Dermis blood vessel endothelial cell (primary cell): ENCODE results near the gene ANKRD55. TPM values are rescaled to one million over a fixed set of nuclear protein-coding genes. Genes with fewer than 3 reads are reported as not detected.
A peak's percentile ranks its signal among the peaks of the same experiment; 100 is the strongest.
"Not testable (repeated sequence)": the region's sequence is repeated elsewhere in the genome, so short reads cannot be mapped to it uniquely, and the experiment has no call there.

ENCODE experiments used
- DNase-seq: peaks from one replicate; pipeline ENCODE4 v3.0.0; 2010
- total RNA-seq: library from RNA; depleted of rRNA; stranded (reverse); fragments of >200 nt; gene quantifications from 2 replicates; pipeline ENCODE4 v1.2.3, GENCODE V29; 2014

The ANKRD55 gene
- total RNA-seq, 1 donor from 2014 or later: 1.2 TPM

- peak; percentile 51 for DNase-seq
Measured at GRCh38 chr5:56206126-56206910, 26.8 kb downstream of the ANKRD55 start.

DNA sequence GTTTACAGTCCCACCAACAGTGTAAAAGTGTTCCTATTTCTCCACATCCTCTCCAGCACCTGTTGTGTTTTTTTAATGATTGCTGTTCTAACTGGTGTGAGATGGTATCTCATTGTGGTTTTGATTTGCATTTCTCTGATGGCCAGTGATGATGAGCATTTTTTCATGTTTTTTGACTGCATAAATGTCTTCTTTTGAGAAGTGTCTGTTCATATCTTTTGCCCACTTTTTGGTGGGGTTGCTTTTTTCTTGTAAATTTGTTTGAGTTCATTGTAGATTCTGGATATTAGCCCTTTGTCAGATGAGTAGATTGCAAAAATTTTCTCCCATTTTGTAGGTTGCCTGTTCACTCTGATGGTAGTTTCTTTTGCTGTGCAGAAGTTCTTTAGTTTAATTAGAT lies 29.2 kb downstream of the ANKRD55 start:
- DNase-seq: not testable (repeated sequence)

DNA sequence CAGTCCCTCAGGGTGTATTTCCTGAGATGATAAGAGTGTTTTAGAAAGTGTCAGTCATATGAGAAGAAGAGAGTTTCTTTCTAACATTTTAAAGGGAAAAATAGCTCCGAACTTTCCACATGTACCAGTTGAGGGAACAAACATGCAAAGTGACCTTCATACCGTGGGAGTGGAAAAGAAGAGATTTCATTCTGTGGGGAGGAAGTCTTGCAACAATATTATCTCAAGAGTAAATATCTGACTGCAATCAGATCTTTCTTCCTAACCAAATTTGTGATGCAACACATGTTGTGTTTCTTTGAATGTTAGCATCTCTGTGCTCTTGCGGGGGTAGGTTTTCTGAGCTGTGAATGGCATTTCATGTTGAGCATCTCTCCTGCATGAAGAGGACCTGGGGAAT lies 30.6 kb downstream of the ANKRD55 start:
- no peak for DNase-seq

DNA sequence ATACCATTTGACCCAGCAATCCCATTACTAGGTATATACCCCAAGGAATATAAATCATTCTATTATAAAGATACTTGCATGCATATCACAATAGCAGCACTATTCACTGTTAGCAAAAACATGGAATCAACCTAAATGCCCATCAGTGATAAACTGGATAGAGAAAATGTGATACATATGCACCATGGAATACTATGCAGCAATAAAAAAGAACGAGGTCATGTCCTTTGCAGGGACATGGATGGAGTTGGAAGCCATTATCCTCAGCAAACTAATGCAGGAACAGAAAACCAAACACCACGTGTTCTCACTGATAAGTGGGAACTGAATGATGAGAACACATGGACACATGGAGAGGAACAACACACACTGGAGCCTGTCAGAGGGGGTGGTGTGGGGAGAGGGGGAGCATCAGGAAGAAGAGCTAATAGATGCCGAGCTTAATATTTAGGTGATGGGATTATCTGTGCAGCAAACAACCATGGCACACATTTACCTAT lies 31.3 kb downstream of the ANKRD55 start:
- DNase-seq: not testable (repeated sequence)

GRCh38 chr5:56200971-56201666 lies 32.0 kb downstream of the ANKRD55 start:
- peak; percentile 94 for DNase-seq

DNA sequence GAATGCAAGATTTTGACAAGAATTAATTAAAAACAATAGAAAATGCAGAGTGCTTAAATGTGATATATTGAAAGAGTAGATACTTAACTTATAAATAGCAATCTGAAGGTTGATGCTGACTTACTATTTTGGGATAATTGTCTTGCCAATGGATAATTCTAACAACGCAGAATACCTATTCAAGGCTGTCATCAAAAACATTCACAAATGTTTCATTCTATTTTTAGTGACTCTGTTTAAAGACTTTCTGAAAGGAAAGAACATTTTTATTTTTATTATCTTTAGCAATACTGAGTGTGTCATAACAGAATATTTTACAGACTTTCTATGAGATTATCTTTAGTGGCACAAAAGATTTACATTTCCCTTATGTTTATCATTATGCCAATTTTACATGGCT lies 38.1 kb downstream of the ANKRD55 start:
- DNase-seq: no peak

GRCh38 chr5:56192246-56192645 lies 40.9 kb downstream of the ANKRD55 start:
- no peak for DNase-seq

DNA sequence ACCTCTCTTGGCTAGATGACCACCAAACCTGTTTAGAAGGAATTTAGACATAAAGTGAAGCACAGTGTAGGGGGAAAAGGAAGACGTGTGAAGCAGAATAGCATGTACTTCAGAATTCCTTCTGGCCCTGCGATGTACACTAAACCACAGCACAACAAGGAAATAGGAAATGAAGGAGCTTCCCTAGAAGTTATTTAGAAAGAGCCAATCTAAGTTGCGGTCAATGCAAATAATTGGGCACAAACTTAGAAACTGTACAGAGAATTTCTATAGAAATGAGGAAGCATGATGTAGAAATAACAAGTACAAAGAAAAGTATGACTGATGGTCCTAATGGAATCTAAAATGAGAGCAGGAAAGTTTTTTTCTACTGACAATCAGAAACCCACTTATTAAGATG lies 41.5 kb downstream of the ANKRD55 start:
- DNase-seq: peak; percentile 52

DNA sequence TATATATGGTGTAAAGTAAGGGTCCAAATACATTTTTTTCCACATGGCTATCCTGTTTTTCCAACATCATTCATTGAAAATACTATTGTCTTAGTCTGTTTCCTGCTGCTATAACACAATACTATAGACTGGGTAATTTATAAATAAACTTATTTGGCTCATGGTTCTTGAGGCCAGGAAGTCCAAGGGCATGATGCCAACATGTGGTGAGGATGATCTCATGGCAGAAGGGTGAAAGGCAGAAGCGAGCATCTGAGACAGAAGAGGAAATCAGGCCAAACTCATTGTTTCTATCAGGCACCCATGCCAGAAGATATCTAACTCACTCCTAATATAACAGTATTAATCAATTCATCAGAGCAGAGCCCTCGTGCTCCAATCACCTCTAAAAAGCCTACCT lies 42.6 kb downstream of the ANKRD55 start:
- DNase-seq: peak; percentile 99

GRCh38 chr5:56185768-56186311 lies 47.3 kb downstream of the ANKRD55 start:
- DNase-seq: no peak

DNA sequence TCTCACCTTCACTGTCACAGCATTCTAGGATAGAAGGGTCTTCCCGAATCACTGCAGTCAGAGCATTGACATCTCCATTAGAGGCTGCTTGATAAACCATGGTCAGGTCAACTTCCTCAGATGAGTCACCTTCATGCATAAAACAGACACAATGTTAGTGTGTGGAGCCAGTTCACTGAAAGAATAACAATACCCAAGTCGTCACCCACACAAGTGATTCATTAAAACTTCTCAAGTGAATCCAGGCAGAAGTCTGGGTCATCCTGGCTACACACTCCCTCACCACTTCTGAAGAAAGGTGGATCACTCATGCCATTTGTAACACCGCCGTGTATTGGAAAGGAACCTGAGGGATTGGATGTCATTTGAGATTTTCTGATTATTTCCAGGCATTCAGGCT lies 49.6 kb downstream of the ANKRD55 start:
- DNase-seq: peak; percentile 97

DNA sequence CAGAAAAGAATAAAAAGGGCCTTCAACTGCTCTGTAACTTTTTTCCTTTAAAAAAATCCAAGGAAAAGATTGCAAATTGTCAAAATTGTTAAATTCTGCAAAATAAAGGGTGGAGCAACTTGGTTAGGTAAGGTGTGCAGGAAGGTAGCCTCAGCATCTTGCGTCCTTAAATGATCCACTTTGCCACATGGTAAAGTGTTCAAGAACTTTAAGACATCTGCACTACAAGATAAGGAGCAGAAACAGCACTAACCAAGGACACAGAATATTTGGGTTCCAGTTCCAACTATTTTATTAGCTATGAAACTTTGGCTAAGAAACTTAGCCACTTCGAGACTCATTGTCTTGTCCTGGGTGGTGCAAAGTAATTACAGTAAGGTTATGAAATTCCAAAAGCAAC lies 53.7 kb downstream of the ANKRD55 start:
- no peak for DNase-seq

DNA sequence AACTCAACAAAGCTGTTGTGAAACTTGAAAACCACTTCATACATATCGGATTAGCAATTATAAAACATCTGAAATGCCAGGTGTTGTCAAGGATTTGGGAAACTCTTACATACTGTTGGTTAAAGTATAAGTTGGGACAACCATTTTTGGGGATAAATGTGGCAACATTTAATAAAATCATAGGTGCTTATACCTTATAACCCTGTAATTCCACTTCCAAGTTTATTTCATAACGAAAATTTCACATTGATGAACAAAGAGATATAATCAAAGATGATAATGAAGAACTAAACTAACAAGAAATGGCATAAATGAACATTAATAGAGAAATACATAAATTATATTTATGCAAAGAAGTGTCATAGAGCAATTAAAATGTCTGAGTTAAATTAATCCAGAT lies 54.3 kb downstream of the ANKRD55 start:
- no peak for DNase-seq

DNA sequence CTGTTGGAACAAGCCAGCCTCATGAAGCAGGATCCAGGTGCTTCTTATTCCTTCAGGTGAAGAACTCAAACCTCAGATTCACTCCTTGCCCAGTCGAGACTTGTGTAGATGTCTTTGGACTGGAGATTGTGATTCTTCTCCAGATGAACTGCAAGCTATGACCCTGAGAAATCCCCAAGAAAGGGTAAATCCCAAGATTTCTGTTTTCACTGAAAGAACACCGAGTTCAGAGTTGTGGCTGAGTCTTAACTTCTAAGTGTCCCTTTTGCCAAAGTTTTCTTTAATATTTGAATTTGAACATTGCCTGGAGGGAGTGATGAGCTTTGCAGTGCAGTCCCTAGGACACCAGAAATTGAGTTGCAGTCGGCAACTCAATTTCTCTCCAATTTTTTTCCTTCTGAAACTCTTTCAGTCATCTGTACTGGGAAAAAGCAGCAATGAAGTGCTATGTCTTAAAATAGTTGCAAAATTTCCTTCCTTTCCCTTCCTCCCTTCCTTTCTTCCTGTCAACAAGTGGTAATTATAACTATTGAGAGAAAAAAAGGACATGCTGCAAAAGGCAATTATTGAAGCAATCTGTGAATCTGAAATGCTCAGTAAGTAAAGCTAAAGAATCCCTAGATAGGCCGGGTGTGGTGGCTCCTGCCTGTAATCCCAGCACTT lies 56.1 kb downstream of the ANKRD55 start:
- DNase-seq: no peak

- DNase-seq: no peak
Measured at GRCh38 chr5:56176155-56176798, 56.9 kb downstream of the ANKRD55 start.

GRCh38 chr5:56175488-56175887 lies 57.6 kb downstream of the ANKRD55 start:
- DNase-seq: peak; percentile 72

- DNase-seq: no peak
Measured at GRCh38 chr5:56175021-56175420, 58.1 kb downstream of the ANKRD55 start.

DNA sequence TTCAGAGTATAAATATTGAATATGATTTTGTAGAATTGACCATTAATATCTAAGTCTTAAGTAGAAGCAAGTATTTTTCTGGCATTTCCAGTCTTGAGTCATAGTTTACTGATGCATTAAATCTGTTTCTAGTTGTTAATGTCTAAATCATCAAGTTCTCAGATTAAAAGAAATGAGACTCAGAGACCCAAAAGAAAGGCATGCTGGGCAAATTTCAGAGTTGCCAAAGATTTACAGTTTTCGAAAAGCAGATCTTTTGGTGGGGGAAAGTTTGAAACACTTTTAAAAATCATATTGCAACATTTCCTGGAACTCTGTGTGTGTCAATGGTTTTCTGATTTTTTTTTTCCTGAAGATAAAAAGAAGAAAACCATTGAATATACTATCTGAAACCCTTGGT lies 60.9 kb downstream of the ANKRD55 start:
- no peak for DNase-seq

DNA sequence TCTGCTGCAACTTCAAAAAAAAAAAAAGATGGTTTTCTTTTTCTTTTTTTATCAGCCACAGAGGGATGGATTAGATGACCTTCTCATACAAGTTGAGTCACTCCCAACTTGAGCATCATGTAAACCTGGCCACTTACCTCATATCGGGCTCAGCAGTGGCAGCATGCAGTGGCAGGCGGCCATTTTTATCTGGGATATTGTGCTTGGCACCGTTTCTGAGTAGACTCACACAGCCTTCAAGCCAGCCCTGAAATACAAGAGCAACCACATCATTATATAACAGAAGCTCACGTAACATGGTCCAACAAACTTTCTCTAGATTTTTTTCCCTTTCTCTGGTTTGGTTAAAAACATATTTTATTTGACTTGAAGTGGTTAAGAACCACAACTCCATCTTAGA lies 62.6 kb downstream of the ANKRD55 start:
- DNase-seq: no peak

GRCh38 chr5:56169949-56170348 lies 63.2 kb downstream of the ANKRD55 start:
- DNase-seq: no peak

DNA sequence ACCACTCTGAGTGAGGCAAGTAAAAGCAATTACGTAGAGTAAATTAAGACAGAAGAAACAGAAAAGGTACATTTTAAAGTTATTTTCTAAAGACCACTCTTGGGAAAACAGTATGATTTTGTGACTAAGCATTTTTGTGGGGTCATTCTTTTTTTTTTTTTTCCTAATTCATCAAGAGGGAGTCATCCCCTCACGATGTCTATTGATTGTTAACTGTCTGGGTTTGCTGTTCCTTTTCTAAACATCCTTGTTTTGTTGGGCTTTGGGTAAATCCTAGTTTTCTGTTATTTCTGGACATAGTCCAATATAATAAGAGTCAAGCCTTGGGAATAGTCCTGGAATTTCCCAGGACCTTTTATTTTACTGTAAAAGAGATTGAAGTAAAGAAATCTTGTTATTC lies 63.8 kb downstream of the ANKRD55 start:
- DNase-seq: peak; percentile 91

- no peak for DNase-seq
Measured at GRCh38 chr5:56168066-56168478, 65.1 kb downstream of the ANKRD55 start.

GRCh38 chr5:56167519-56167918 lies 65.6 kb downstream of the ANKRD55 start:
- DNase-seq: peak; percentile 39
